VCaP (cell line): ENCODE measurements around the gene UBE3D.
"Not testable (repeated sequence)": the region's sequence is repeated elsewhere in the genome, so short reads cannot be mapped to it uniquely, and the experiment has no call there.

Source experiments
- H3K27ac ChIP-seq: fragments of 450-650 bp; 2 replicates; pipeline ENCODE4 v1.5.1; 2017
- TF ChIP-seq, protein P1 (sequence below): fragments of 450-650 bp; conservative IDR thresholded peaks from 2 replicates; pipeline ENCODE4 v1.5.1; 2017; ENCODE audit warnings: mild to moderate bottlenecking, moderate library complexity

The UBE3D gene

DNA sequence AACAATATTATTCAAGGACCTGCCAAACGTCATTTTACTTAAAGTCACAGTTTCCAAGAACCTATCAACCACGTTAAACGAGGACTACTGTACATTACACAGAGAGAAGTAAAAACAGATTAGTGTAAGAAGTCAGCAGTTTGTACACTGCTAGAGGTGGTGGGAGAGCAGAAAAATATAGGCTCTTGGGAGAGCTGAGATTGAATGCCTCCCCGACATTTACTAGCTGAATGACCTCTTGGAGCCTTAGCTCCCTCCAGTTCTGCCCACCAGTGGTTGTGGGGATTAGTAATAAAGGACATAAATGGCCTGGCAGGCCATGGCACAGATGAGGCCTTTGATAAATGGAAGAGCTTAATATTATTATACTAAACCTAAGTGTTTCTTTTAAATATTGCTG is 161.4 kb downstream of the UBE3D start:
- TF ChIP-seq, protein P1, sequence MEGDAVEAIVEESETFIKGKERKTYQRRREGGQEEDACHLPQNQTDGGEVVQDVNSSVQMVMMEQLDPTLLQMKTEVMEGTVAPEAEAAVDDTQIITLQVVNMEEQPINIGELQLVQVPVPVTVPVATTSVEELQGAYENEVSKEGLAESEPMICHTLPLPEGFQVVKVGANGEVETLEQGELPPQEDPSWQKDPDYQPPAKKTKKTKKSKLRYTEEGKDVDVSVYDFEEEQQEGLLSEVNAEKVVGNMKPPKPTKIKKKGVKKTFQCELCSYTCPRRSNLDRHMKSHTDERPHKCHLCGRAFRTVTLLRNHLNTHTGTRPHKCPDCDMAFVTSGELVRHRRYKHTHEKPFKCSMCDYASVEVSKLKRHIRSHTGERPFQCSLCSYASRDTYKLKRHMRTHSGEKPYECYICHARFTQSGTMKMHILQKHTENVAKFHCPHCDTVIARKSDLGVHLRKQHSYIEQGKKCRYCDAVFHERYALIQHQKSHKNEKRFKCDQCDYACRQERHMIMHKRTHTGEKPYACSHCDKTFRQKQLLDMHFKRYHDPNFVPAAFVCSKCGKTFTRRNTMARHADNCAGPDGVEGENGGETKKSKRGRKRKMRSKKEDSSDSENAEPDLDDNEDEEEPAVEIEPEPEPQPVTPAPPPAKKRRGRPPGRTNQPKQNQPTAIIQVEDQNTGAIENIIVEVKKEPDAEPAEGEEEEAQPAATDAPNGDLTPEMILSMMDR: no peak
- no peak overlapping the region for H3K27ac ChIP-seq

DNA sequence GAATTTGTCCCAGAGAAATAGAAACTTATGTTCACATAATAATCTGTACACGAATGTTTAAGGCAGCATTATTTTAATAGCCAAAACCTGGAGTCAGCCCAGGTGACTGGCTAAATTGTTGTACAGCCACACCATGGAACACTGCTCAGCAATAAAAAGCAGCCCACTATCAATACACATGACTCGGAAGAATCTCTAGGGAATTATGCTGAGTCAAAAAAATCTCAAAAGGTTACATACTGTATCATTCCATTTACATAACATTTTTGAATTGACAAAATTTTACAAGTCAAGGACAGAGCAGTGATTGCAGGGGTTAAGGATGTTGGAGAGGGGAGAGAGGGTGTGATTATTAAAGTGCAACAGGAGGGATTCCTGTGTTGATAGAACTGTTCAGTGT is 163.4 kb downstream of the UBE3D start:
- TF ChIP-seq, protein P1: no peak
- no peak overlapping the region for H3K27ac ChIP-seq

DNA sequence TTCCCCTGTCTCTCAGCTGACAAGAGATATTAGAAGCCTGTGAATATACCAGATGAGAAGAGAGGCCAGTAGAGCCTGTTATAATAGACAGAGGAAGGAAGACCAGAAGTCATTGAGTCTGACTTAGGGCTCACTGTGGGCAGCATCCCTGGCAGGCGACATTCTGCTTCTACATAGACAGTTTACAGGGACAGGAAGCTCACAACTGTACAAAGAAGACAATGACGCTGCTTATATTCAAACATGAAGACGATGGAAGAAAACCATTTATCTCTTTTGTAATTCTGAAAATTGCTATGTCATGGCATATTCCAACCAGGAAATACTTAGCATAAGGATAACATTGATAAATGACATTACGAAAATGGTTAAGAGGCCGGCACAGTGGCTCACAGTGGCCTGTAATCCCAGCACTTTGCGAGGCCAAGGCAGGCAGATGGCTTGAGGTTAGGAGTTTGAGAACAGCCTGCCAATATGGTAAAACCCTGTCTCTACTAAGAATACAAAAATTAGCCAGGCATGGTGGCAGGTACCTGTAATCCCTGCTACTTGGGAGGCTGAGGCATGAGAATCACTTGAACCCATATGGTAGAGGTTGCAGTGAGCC is 170.9 kb downstream of the UBE3D start:
- TF ChIP-seq, protein P1: no peak

DNA sequence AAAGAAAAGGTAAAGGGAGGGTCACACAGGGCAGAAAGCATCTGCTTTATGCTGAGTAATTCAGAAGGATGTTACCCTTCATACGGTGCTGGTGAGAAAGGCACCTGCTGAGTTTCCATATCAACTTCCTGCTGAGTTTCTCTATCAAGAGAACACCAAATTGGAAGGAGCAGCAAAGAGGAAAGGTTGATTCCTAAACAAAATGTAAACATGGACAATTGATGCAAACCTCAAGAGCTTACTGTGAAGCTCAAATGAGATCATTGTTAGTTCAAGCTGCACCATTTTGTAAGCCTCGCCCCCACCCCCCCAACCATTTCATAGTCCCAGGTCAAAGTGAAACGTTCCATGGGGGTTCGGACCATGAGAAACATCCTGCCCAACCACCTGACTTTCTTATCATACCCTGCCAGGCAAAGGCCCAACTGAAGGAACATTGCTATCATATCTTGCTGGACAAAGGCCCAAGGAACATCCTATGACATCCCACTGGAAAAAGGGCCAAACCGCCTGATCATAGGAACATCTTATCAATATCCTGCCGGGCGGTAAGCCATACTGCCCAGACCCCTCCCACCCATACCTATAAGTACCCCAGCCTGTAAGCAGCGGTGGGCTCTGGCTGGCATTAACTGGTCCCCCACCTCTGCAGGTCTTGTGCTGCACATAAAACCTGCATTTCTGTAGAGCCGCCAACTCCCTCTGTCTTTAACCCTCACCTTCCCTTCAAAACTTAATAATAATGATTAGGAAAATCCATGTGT is 171.6 kb downstream of the UBE3D start:
- no peak overlapping the region for H3K27ac ChIP-seq
- TF ChIP-seq, protein P1: no peak

More for the DNA sequence above, 170.9 kb downstream of the UBE3D start:
- H3K27ac ChIP-seq: no peak overlapping the region

DNA sequence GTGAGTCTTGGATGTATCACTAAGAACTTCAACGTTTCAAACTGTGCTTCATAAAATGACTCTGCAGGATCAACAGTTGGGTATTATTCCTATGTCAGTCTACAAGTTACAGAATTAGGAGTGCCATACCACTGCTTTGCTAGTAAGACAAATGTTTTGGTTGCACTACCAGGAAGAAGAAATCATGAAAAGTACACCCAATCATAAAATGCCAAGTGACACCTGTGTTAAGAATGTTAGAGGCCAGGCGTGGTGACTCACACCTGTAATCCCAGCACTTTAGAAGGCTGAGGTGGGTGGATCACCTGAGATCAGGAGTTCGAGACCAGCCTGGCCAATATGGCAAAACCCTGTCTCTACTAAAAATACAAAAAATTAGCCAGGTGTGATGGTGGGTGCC is 174.1 kb downstream of the UBE3D start:
- H3K27ac ChIP-seq: not testable (repeated sequence)

DNA sequence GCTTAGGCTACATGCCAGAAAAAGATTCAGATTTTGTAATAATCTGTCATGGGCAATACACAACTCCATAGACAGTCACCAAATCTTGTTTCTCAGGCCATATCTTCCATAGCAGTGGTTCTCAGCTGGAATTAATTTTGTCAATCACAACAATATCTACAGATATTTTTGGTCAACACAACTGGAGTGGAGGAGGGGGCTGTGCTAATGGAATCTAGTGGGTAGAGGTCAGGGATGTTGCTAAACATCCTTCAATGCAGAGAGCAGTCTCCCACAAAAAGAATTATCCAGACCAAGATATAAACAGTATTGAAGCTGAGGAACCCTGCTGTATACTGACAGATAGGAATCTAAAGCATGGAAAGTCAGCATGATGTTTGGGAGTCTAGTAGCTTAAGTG is 174.6 kb downstream of the UBE3D start:
- H3K27ac ChIP-seq: no peak overlapping the region
- TF ChIP-seq, protein P1: no peak

DNA sequence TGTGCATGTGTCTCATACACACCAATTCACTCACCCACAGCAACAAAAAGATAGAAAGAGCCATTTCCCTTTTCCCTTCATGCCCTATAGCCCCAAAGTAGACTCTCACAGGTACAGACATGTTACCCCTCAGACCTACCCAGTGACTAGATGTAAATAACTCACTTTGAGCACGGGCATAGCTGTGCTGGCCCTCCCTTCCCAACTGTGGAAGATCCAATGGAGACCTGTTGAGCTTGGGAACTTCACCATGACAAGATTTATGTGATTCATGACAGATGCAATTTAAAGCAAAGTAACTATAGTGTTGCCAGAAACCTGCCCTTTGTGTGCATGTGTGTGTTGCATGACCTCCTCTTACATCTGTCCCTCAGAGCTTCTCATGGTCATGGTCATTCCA is 175.4 kb downstream of the UBE3D start:
- TF ChIP-seq, protein P1: no peak
- H3K27ac ChIP-seq: no peak overlapping the region

DNA sequence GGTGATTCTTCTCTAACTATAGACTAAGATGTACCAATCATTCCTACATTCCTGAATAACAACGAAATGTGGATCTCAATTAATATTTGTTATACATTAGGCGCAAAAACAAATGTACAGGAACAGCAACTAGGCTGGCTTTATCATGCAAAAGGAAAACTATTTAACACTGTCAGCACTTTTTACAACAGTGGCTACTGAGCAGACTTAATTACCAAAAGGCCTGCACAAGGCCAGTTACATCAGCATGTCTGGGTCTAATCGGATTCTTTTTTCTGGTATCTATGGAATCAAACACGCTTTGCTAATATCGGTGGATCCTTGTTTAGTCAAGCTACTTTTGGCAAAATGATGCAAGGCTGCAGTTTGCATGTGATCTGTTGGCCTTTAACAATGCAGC is 176.5 kb downstream of the UBE3D start:
- H3K27ac ChIP-seq: no peak overlapping the region
- TF ChIP-seq, protein P1: no peak
